ENCODE measurements around the gene PITPNC1.

DNA sequence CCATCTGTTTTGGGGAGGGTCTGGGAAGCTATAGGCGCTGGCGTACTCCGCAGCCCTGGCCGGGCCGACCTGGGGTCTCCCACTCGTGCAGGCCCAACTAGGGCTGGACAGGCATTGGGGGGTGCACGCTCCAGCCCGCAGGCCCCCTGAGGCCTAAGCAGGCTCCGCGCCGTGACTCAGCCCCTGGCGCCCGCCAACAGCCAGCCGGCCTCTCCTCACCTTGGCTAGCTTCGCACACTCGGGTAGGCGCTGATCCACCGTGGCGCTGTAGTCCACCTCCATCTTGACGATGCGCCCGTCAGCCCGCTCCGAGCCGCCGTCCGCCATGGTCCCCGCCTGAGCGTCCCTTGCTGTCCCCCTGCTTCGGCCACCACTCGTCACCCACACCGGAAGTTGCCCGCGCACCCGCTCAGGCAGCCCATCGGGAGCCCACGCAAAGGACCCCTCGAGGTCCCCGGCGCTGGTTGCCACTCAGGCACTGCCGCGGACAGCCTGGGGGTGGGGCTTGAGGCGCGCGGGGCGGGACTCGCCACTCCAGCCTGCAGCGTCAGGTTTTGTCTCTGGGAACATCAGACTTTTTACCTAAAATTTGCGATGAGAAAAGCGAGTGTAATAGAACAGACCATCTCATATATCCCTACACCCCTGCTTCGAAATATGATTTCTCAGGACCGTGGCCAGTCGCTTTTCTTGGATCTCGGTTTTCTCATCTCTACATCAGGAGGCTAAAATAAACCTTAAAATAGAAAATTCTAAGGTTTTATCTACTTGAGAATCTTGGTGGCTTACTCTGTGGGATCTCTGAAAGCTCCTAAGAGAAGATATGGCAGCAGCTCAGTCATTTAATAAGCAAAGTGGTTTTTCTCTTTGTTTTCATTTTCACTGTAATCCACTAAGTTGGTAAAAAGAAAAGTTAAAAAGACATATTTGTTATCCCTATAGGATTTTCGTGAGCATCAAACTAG, 10.6 kb upstream of the PITPNC1 start, which contains the start of gene PSMD12:
- TF ChIP-seq, protein P1, sequence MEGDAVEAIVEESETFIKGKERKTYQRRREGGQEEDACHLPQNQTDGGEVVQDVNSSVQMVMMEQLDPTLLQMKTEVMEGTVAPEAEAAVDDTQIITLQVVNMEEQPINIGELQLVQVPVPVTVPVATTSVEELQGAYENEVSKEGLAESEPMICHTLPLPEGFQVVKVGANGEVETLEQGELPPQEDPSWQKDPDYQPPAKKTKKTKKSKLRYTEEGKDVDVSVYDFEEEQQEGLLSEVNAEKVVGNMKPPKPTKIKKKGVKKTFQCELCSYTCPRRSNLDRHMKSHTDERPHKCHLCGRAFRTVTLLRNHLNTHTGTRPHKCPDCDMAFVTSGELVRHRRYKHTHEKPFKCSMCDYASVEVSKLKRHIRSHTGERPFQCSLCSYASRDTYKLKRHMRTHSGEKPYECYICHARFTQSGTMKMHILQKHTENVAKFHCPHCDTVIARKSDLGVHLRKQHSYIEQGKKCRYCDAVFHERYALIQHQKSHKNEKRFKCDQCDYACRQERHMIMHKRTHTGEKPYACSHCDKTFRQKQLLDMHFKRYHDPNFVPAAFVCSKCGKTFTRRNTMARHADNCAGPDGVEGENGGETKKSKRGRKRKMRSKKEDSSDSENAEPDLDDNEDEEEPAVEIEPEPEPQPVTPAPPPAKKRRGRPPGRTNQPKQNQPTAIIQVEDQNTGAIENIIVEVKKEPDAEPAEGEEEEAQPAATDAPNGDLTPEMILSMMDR (conservative IDR thresholded peaks at IDR 0.05 in 1 of 2, IDR thresholded peaks at IDR 0.05 in 1 of 2; ENCODE audit: extremely low read depth in 1 of 2, insufficient read depth in 1 of 2, low read depth in 1 of 2, low read length in 2 of 2), result peak in 1 of 2 donors; percentile 17
- TF ChIP-seq EZH2 (IDR thresholded peaks at IDR 0.05; ENCODE audit: borderline replicate concordance, low read length), result no peak
